OCI-LY3 (cell line): ENCODE measurements around the gene PLXDC2.

Experiments
- H2AFZ ChIP-seq: fragments of 200-600, 300-600 bp; shearing (Covaris generic); 2 replicates; pipeline ENCODE4 v1.6.0; 2014; ENCODE audit warnings: antibody characterized with exemption, low read depth, low read length
- H3K27ac ChIP-seq: fragments of 200-600, 300-600 bp; sonication (generic); 2 replicates; pipeline ENCODE4 v1.5.1; 2014; ENCODE audit warnings: mild to moderate bottlenecking, low read length, moderate library complexity, mixed read lengths
- H3K27me3 ChIP-seq: fragments of 200-600, 300-600 bp; sonication (generic); 2 replicates; pipeline ENCODE4 v1.6.1; 2014; ENCODE audit warnings: low read depth, low read length, mixed read lengths
- H3K36me3 ChIP-seq: fragments of 200-600, 300-600 bp; sonication (generic); replicated peaks from 2 replicates; pipeline ENCODE3; 2014; ENCODE audit warnings: low read depth, low read length, mixed read lengths
- H3K4me1 ChIP-seq: fragments of 300-600, 200-600 bp; sonication (generic); 2 replicates; pipeline ENCODE4 v1.6.1; 2014; ENCODE audit warnings: low read length, mixed read lengths
- H3K4me2 ChIP-seq: fragments of 200-600, 300-600 bp; sonication (generic); 2 replicates; pipeline ENCODE4 v1.6.1; 2014; ENCODE audit warnings: low read length, mixed read lengths
- H3K4me3 ChIP-seq: fragments of 300-600, 200-600 bp; sonication (generic); 2 replicates; pipeline ENCODE4 v1.5.1; 2014; ENCODE audit warnings: antibody characterized with exemption, mild to moderate bottlenecking, low read length, moderate library complexity
- H3K79me2 ChIP-seq: fragments of 300-600, 200-600 bp; shearing (Covaris generic); 2 replicates; pipeline ENCODE4 v1.6.1; 2014; ENCODE audit warnings: mild to moderate bottlenecking, low read length, mixed read lengths
- H3K9ac ChIP-seq: fragments of 300-600, 200-600 bp; shearing (Covaris generic); 2 replicates; pipeline ENCODE4 v1.6.0; 2014; ENCODE audit warnings: mild to moderate bottlenecking, low read length, moderate library complexity
- H3K9me3 ChIP-seq: fragments of 200-600, 300-600 bp; shearing (Covaris generic); 2 replicates; pipeline ENCODE4 v1.6.1; 2014; ENCODE audit warnings: low read length, mixed read lengths; ENCODE audit not compliant: insufficient read depth
- H4K20me1 ChIP-seq: fragments of 200-600, 300-600 bp; sonication (generic); 2 replicates; pipeline ENCODE4 v1.6.1; 2016; ENCODE audit warnings: low read length, mixed read lengths; ENCODE audit not compliant: insufficient read depth
- CTCF ChIP-seq: fragments of 200-600, 300-600 bp; sonication (generic); IDR thresholded peaks from 2 replicates; pipeline ENCODE4 v1.5.1; 2014; ENCODE audit warnings: antibody characterized with exemption, low read length, low read depth
- EZH2phosphoT487 ChIP-seq: fragments of 200-600 bp; shearing (Covaris generic); IDR thresholded peaks from 2 replicates; pipeline ENCODE4 v1.6.1; 2018; ENCODE audit warnings: antibody characterized with exemption, mixed run types, low read depth

Gene PLXDC2

GRCh38 chr10:19946245-19946644 lies 130.0 kb downstream of the PLXDC2 start:
- Histone ChIP-seq H3K9me3 (no peaks in the 10 kb centered on the region), H3K4me1 (no peaks in the 10 kb centered on the region; the same call in 1 of the 2 replicates), H4K20me1 (no peaks in the 10 kb centered on the region), H3K36me3 (no peaks in the 10 kb centered on the region), H3K27ac (no peak overlapping the region), H3K27me3 (no peaks in the 10 kb centered on the region), H3K4me3 (no peak overlapping the region), H2AFZ (no peak overlapping the region), H3K9ac (no peak overlapping the region), H3K79me2 (no peaks in the 10 kb centered on the region), H3K4me2 (no peak overlapping the region)
- TF ChIP-seq EZH2phosphoT487: no peak
- no peak for TF ChIP-seq CTCF

- TF ChIP-seq CTCF: no peak
- no peak for TF ChIP-seq EZH2phosphoT487
- Histone ChIP-seq H3K4me1 (no peaks in the 10 kb centered on the region; the same call in 1 of the 2 replicates), H3K36me3 (no peaks in the 10 kb centered on the region), H4K20me1 (no peaks in the 10 kb centered on the region), H3K27ac (no peak overlapping the region), H3K79me2 (no peaks in the 10 kb centered on the region), H3K9me3 (no peaks in the 10 kb centered on the region), H3K9ac (no peak overlapping the region), H3K27me3 (no peaks in the 10 kb centered on the region), H3K4me3 (no peak overlapping the region), H2AFZ (no peak overlapping the region), H3K4me2 (no peak overlapping the region)
Observed at GRCh38 chr10:19946791-19947190, 130.6 kb downstream of the PLXDC2 start.

- no peaks in the 10 kb centered on the region for H3K79me2 ChIP-seq
- no peaks in the 10 kb centered on the region for H4K20me1 ChIP-seq
- no peak overlapping the region for H3K9ac ChIP-seq
- no peak overlapping the region for H3K4me3 ChIP-seq
- H3K36me3 ChIP-seq: no peaks in the 10 kb centered on the region
- H2AFZ ChIP-seq: no peak overlapping the region
- no peak for TF ChIP-seq CTCF
- TF ChIP-seq EZH2phosphoT487: no peak
- no peak overlapping the region for H3K4me2 ChIP-seq
- H3K4me1 ChIP-seq: no peaks in the 10 kb centered on the region; the same call in 1 of the 2 replicates
- H3K9me3 ChIP-seq: no peaks in the 10 kb centered on the region
- H3K27ac ChIP-seq: no peak overlapping the region; the same call in 1 of the 2 replicates
- H3K27me3 ChIP-seq: no peaks in the 10 kb centered on the region
Observed at GRCh38 chr10:19947215-19947614, 131.0 kb downstream of the PLXDC2 start.

- H3K4me1 ChIP-seq: no peaks in the 10 kb centered on the region; the same call in 1 of the 2 replicates
- H3K36me3 ChIP-seq: no peaks in the 10 kb centered on the region
- no peak overlapping the region for H3K4me2 ChIP-seq
- no peak overlapping the region for H2AFZ ChIP-seq
- H3K9ac ChIP-seq: no peak overlapping the region
- no peaks in the 10 kb centered on the region for H3K9me3 ChIP-seq
- H3K27me3 ChIP-seq: no peaks in the 10 kb centered on the region
- TF ChIP-seq EZH2phosphoT487 (no peak), CTCF (no peak)
- no peak overlapping the region for H3K27ac ChIP-seq
- no peak overlapping the region for H3K4me3 ChIP-seq
- no peaks in the 10 kb centered on the region for H4K20me1 ChIP-seq
- H3K79me2 ChIP-seq: no peaks in the 10 kb centered on the region
Observed at GRCh38 chr10:19947656-19948055, 131.4 kb downstream of the PLXDC2 start.
